K562 (cell line): ENCODE results near the gene FNBP1. TPM values are rescaled to one million over a fixed set of nuclear protein-coding genes. Genes with fewer than 3 reads are reported as not detected.

Experiments used
- SRSF1 ChIP-seq: fragments of 200-400 bp; formaldehyde crosslinking; IDR thresholded peaks from 2 replicates; pipeline ENCODE4 v1.6.1; 2017; ENCODE audit warnings: mild to moderate bottlenecking, low read depth, low read length, moderate library complexity
- ZNF318 ChIP-seq, 2 experiments: fragments of 450-650 bp; IDR thresholded peaks; 2 replicates each; pipeline ENCODE4 v1.6.1; 2016; ENCODE audit warnings: mild to moderate bottlenecking in 2 of 2, borderline replicate concordance in 1 of 2, low read depth in 1 of 2, moderate library complexity in 1 of 2
- polyA plus RNA-seq, 8 experiments: library from polyadenylated mRNA; depleted of rRNA in 4 of 8; stranded (reverse) in 5 of 8; unstranded in 3 of 8; fragments of >200 nt; fragmentation: Nextera tagmentation in 2 of 8; fragmentation: Illumina TruSeq in 1 of 8; extraction: Ambion mirVana in 2 of 8; extraction: Trizol in 1 of 8; gene quantifications; 2 replicates each; pipeline versions ENCODE4 v1.2.1 to v1.2.3, GENCODE V29; 2011 to 2014; ENCODE audit warnings: inconsistent platforms in 1 of 8, missing spikeins in 1 of 8
- total RNA-seq, 7 experiments: library from RNA; depleted of rRNA in 6 of 7; stranded (reverse); fragments of >200 nt in 6 of 7; fragmentation: Illumina TruSeq in 2 of 7; extraction: Trizol in 2 of 7; gene quantifications; 2 replicates each; pipeline versions ENCODE4 v1.2.1 to v1.2.3, GENCODE V29; 2011 to 2021; ENCODE audit warnings: low replicate concordance in 1 of 7

Gene FNBP1
- total and polyA plus RNA-seq, 9 of the 15 experiments (the other 6 are each of a cell fraction or from before 2014, with no cell fraction given): 1.8 to 14.9 (median 7.6) TPM

- TF ChIP-seq ZNF318 (IDR thresholded peaks at IDR 0.05; ENCODE audit: borderline replicate concordance in 1 of 2, low read depth in 1 of 2) (no peak), SRSF1 (no peak)
These were observed 96.6 kb downstream of the FNBP1 start (continued) for GRCh38 chr9:129946246-129946995.
